Activated CD8-positive, alpha-beta memory T cell treated with anti-CD3 and anti-CD28 coated beads, Interleukin-2, amount 50 U/mL, for 24 hours (primary cell): ENCODE data around the gene CDH5.

Experiments
- DNase-seq: peaks from one replicate; pipeline ENCODE4 v3.0.0-alpha.2; 2020; ENCODE audit errors: extremely low read depth

The CDH5 gene

DNA sequence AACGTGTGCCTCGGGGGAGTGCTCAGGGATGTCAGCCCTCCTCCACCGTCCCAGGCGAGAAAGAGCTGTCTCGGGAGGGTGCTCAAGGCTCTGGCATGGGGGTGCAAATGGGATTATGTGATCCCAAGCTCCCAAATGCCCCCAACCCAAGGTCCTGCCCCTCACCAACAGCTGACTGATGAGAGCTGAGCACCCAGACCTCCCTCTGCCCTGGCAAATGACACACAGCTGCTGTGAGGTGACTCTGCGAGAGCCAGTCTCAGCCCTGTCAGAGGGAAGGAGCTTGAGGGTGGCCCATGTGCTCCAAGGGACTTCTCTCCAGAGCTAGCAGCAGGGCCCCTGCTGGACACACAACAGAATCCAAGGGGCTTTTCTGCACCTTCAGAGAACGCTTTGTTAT, 7.7 kb downstream of the CDH5 start:
- no peak for DNase-seq

DNA sequence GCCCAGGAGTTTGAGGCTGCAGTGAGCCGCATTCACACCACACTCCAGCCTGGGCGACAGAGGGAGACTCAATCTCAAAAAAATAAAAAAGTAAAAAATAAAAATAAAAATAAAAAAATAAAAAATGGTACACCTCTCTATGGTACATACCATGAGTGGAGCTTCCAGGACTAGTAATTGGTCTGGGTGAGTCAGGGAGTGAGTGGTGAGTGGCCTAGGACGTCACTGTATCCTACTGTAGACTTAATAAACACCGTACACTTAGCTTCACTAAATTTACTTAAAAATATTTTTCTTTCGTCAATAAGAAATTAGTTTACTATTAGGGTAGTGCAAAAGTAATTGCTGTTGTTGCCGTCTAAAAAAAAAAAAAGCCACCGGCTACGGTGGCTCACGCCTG, 9.0 kb downstream of the CDH5 start:
- DNase-seq: no peak

DNA sequence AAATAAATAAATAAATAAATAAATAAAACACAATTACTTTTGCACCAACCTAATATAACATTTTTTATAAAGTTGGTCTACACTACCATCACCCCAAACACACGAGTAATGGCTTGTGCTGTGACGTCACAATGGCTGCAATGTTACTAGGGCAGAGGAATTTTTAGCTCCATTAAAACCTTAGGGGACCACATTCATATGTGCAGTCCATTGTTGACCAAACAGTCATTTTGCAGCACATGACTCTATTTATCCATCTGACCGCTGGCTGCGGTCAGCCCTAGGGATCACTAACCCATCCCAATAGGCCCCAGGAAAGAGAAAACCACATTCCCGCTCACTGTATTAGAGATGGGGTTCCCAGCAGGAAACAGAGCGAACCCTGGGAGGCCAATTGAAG, 9.6 kb downstream of the CDH5 start:
- no peak for DNase-seq

DNA sequence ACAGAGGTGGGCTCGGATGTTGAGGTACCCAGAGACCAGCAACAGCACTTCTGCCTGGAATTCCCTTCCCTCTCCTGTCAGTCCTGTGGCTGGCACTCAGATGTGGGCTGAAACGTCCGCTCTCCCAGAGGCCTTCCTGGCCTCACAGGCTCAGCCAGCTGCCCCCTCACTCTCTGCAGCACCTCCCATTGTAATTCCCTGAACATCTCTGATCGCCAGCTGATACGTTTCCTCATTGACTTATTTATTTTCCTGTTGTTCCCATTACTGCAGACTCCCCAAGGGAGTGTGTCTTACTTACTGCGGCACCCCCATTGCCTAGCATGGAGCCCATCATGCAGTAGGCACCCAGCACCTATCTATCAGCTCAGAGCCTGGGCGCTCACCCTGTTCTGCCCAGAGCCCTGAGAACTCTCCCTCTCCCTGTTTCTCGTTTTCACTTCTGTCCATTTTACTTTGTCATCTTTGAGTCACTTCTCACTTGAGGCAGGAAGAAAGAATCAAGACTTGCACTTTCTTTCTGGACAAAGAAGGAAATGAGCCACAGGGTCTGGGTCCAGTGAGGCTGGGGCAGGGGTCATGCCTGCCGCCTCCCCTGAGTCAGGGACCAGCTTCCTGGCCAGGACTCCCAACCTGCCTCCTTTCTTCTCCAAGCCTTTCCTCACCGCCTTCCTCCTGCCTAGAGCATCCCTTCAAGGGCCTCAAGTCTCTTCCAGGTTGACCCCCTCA, 10.2 kb downstream of the CDH5 start:
- DNase-seq: no peak

DNA sequence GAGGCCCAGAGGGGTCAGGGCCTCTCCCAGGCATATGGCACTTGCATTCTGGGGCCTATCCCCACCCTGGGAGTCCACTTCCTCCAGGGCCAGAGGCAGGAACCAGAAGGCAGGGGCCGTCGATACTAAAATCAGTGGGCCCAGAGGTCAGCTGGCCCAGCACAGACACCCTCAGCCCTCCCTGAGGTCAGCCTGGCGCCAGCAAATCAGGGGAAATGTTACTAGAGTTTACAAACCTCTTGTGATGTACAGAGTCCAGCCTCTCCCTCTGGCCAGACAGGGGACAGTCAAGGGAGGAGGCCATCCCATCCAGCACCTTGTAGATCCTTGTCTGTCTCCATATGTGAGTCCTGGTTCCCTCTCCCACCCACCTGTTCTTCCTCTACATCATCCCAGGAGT, 10.8 kb downstream of the CDH5 start:
- no peak for DNase-seq

DNA sequence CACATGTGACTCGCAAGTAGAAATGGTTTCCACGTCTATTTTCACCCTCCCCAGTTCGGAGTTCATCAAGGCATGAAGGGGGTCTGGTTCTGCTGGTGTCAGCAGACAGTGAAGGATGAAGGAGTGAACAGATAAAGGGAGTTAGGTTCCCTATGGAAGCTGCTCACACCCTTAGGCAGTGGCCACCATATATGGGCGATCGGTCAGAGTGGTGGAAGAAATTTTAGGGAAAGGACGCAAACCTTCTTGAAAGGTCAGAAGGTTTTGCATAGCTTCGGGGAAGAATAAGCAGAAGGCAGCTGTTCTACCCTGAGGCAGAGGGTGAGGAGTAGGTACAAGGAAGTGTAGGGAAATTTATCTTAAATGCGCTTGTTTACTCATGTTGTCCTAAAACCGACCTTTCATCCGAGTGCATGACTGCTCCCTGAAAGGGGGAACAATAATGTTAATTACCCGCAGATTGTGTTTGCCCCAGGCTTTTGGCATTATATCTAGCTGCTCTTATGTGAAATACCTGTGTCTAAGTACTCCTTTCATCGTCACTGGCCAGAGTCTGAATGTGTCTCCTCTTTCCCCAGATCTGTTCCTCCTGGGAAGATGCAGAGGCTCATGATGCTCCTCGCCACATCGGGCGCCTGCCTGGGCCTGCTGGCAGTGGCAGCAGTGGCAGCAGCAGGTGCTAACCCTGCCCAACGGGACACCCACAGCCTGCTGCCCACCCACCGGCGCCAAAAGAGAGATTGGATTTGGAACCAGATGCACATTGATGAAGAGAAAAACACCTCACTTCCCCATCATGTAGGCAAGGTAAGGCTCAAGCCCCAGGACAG, 12.5 kb downstream of the CDH5 start:
- no peak for DNase-seq

DNA sequence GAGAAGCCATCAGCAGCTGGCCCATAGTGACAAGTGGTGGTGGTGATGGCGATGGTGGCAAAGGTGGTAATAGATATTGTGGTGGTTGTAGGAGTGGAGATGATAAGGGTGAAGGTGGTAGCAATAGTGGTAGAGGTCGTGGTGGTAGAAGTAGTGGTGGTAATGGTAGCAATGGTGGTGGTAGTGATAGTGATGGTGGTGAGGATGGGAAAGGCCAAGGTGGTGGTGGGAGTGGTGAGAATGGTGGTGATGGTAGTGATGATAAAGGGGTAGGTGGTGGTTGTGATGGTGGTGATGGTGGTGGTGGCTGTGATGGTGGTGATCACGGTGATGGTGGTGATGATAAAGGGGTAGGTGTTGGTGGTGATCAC, 13.1 kb downstream of the CDH5 start:
- DNase-seq: no peak

DNA sequence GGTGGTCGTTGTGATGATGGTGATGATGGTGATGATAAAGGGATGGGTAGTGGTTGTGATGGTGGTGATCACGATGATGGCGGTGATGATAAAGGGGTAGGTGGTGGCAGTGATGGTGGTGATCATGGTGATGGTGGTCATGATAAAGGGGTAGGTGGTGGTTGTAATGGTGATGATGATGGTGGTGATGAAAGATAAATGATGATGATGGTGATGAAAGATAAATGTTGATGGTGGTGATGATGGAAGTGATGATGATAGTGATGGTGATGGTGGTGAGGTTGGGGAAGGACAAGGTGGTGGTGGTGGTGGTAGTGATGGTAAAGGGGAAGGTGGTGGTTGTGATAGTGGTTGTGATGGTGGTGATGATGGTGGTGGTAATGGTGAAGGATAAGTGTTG, 13.9 kb downstream of the CDH5 start:
- DNase-seq: no peak

DNA sequence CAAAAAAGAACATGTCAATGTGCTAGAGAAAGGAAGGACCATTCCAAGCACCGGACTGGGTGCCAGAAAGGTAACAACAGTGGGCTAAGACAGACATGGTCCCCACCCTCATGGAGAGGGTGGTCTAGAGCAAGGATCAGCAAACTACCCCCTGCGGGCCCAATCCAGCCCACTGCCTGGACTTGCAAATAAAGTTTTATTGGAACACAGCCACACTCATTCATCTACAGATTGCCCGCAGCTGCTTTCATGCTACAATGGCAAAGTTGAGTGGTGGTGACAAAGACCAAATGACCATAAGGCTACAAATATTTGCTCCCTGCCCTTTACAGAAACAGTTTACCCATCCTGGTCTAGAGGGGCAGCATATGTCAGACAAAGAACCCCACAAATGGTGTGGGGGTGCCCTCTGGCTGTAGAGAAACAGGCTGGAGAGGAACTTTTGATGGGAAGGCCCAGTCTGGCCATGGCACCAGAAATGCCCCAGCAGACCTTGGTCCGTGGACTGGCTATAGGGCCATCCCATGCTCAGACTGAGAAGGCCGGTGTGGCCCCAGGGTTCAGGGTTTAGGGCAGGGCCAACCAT, 15.2 kb downstream of the CDH5 start:
- DNase-seq: no peak

DNA sequence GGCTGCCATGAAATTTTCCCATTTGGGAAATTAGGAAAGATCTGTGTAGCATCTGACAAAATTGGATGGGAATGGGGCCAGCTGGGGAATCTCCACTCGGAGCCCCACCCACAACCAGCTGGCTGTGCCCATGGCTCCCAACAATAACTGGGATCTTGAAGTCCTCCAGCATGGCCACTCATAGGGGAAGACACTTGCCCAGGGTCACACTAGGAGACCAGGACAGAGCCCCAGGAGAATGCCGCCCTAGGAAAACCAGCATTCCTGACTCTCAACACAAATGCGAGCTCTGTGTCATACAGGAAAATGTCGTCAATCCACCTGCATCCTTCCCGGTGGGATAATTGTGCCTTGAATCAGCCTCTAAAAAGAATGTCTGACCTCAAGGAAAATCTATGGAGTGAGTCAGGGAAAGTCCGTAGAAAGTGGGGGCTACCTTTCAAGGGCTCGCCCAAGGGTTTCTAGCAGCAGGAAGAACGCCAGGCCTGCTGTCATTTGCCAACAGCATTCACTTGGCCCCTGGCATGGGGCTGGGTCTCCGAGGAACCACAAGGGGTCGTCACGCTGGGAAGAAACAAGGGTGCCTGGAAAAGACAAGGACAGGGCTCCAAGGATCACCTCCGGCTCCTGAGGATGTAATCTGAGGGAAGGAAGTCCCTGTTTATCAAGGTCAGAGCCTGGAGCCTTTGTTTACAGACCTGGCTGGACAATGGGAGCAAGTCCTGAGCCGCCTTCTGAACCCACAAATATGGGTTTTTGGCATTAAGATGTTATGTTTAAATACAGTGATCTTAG, 15.9 kb downstream of the CDH5 start:
- DNase-seq: no peak

DNA sequence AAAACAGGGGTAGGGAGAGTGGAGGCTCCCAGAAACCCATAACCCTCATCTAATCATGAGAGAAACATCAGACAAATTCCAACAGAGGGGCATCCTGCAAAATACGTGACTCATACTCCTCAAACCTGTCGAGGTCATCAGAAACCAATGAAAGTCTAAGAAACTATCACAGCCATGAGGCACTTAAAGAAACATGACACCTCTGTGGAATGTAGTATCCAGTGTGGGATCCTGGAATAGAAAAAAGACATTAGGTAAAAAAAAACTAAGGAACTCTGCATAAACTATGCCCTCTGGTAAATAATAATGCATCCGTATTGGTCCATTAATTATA, 16.4 kb downstream of the CDH5 start:
- no peak for DNase-seq

DNA sequence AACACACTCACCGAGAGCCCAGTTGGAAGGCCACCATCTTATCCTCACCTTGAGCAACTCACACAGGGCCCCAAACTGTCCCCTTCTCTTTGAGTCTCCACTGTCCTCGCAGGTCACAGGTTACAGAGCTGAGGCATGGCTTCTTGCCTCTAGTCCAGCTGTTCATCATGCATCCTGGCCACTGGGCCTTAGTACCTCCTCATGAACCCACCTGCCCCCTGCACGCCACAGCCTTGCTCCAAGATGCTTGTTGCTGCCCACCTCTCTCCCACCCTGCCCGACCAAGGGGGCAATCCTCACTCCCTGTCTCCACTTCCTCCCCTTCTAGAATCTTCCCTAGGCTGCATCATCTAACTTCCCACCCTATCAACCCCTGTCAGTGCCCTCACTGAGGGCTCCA, 17.1 kb downstream of the CDH5 start:
- no peak for DNase-seq

DNA sequence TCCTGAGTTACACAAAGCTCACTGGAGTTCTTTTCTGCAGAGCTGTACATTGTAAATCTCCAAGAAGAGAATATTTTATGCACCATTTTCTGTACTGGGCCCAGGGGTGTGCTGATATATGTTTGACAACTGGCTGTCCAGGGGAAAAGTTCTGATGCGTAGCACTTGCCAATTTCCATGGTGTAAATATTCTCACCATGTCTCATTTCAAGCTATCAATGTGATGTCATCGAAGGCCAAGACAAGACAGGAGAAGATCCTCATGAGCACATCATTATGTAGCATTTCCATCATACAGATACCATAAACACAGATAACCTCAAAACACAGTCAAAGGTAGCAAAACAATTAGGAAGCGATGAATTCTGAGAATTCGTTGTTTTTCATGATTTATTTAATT, 18.9 kb downstream of the CDH5 start:
- no peak for DNase-seq

DNA sequence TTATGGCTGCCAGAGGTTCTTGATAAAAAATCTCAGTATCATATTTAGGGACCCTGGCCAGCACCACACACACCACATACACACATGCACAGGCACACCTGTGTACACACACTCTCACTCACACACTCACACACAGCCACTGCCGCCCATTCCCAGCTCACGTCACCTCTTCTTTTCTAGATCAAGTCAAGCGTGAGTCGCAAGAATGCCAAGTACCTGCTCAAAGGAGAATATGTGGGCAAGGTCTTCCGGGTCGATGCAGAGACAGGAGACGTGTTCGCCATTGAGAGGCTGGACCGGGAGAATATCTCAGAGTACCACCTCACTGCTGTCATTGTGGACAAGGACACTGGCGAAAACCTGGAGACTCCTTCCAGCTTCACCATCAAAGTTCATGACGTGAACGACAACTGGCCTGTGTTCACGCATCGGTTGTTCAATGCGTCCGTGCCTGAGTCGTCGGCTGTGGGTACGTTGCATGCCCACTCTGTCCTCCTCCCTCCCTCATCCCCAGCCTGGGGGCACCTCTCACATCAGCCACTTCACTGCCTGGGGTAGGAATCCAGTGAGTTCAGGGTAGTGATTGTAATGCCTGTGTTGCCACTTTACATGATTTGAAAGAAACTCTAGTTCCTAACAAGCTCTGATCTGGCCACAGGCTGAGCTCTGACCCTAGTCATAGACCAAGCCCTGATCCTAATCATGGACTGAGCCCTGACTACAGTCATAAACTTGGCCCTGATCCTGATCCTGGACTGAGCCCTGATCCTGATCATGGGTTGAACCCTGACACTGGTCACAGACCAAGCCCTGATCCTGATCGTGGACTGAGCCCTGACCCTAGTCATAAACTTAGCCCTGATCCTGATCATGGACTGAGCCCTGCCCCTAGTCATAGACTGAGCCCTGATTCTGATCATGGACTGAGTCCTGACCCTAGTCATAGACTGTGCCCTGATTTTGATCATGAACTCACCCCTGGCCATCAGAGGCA, 20.4 kb downstream of the CDH5 start:
- DNase-seq: no peak

DNA sequence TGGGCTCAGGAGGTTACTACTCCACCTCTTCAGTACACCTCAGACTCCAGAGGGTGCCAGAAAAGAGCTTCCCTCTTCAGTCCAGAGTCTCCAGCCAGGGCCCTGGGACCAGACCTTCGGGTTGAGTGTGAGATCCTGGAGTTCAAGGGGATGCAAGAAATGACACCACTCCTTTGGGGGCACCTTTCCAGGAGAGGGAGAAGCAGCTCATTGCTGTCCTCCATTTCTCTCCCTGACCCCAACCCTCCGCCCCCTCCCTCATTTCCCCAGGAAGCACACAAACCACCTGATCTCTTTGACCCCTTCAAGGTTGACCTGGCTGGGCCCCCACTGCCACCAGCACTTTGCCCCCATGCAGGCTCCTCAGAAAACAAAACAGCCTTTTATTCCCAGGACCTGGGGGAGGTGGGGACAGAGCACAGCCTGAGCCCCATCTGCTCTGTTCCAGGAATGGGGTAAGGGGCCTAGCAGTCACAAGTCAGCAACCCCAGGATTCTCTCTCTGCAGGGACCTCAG, 21.4 kb downstream of the CDH5 start:
- DNase-seq: no peak

DNA sequence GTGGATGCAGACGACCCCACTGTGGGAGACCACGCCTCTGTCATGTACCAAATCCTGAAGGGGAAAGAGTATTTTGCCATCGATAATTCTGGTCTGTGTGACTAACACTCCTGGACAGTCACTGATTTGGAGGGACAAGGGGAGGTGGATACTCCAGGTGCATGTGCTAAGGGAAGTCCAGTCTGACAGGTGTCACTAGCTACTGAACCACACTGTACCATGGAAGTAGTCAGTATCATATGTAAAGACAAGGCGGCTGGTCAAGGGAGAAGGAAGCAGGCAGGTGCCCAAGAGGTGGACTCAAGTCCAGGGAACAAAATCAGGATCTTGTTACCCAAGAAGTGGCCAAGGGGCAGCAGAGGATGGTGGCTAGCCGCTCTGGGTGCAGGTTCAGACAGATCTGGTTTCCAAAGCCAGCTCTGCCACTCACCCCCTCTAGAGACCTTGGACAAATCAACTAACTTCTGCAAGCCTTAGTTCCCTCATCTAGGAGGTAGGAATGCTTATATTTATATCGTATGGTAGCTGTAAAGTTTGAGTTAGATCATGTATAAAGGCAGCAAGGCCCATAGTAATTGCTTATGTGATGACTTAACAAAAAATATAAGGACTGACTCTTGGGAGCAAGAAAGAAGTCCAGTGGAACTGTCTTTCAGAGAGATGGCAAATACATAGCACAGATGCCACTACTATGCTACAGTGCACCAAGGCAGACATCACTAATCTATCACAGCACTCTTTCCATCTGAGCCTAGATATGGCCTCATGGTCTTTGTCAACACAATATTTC, 22.1 kb downstream of the CDH5 start:
- DNase-seq: no peak

DNA sequence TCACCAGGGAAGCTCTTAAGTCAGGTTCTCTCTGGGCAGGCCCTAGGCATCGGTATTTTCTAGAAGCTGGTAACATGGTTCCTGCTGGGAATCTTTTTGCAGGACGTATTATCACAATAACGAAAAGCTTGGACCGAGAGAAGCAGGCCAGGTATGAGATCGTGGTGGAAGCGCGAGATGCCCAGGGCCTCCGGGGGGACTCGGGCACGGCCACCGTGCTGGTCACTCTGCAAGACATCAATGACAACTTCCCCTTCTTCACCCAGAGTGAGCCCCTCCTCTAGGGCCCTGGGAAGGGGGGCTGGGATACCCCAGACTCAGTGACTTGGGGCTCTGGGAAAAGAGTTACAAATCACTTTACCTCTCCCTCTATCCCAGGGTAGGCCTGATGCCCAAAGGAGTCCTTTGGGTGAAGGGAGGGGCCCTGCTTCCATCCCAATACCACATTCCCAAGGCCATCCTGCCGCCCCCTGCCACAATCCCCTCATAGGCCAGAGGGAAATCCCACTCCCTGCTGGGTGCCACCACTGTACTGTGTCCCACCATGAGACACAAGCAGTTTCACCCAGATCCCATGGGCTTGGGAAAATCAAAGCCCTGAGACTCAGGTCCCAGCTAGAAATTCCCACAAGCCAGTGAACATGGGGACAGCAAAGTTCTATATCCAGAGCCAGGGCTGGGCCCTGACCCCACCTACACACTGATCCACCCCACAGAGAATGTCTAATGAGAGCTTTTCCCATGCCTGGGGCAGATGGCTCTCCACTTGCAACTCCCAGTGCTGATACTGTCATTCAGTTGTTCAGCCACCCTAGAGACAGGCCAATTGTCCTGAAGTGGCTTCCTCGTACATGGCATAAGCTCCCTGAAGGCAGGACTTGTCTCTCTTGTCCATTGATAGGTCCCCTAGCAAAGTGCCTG, 23.0 kb downstream of the CDH5 start:
- DNase-seq: no peak

DNA sequence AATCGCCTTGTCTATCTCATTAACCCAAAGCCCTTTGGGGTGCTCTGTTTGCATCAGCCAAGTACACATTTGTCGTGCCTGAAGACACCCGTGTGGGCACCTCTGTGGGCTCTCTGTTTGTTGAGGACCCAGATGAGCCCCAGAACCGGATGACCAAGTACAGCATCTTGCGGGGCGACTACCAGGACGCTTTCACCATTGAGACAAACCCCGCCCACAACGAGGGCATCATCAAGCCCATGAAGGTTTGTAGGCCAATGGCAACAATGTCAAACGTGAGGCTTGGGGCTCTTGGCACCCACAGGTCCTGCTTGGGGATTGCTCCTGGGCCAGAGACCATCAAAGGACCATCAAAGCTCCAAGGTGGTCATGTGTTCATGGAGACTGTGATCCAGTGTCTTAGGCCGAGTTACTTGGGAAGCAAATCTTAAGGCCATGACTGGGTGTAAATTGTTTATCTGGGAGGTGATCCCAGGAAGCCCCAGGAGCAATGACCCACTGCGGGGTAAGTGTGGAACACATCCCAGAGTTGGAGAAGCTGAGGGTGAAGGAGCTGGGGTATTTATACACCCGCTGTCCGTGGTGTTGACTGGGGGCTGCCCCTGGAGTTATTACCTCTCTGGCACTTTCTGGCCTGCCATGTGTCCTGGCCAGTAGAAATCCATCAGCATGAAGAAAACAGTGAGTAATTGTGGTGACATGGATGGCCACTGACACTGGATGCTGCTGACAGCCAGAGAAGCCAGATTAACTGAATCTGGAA, 24.0 kb downstream of the CDH5 start:
- no peak for DNase-seq
